Smooth muscle cell (in vitro differentiated cells): ENCODE measurements around the gene DUSP28. TPM values are rescaled to one million over a fixed set of nuclear protein-coding genes. Genes with fewer than 3 reads are reported as not detected.

Source experiments
- DNase-seq: peaks from one replicate; lab custom pipeline; 2025; ENCODE audit not compliant: unreplicated experiment; lab: John Stamatoyannopoulos, UW
- H2AFZ ChIP-seq: fragments of 200-600 bp; sonication (generic); 2 replicates; pipeline ENCODE4 v1.6.0; 2016; ENCODE audit warnings: antibody characterized with exemption, low read depth, mild to moderate bottlenecking
- H3F3A ChIP-seq: fragments of 200-600 bp; sonication (generic); 2 replicates; pipeline ENCODE4 v1.6.0; 2017; ENCODE audit warnings: antibody characterized with exemption, low read depth
- H3K27ac ChIP-seq: fragments of 200-600 bp; sonication (generic); 2 replicates; pipeline ENCODE4 v1.5.1; 2016; ENCODE audit warnings: low read depth, mild to moderate bottlenecking
- H3K27me3 ChIP-seq: fragments of 200-600 bp; sonication (generic); 2 replicates; pipeline ENCODE4 v1.6.1; 2016; ENCODE audit warnings: low read depth, mild to moderate bottlenecking
- H3K36me3 ChIP-seq: fragments of 200-600 bp; sonication (generic); 2 replicates; pipeline ENCODE4 v1.5.1; 2016; ENCODE audit warnings: low read depth
- H3K4me1 ChIP-seq: fragments of 200-600 bp; sonication (generic); 2 replicates; pipeline ENCODE4 v1.5.1; 2016; ENCODE audit warnings: low read depth
- H3K4me2 ChIP-seq: fragments of 200-600 bp; sonication (generic); 2 replicates; pipeline ENCODE4 v1.6.0; 2016; ENCODE audit warnings: mild to moderate bottlenecking
- H3K4me3 ChIP-seq: fragments of 200-600 bp; sonication (generic); 2 replicates; pipeline ENCODE4 v1.5.1; 2016; ENCODE audit warnings: mild to moderate bottlenecking
- H3K79me2 ChIP-seq: fragments of 200-600 bp; sonication (generic); 2 replicates; pipeline ENCODE4 v1.6.0; 2016; ENCODE audit warnings: low read depth, mild to moderate bottlenecking
- H3K9ac ChIP-seq: fragments of 200-600 bp; sonication (generic); 2 replicates; pipeline ENCODE4 v1.6.0; 2016; ENCODE audit warnings: low read depth
- H3K9me3 ChIP-seq: fragments of 200-600 bp; sonication (generic); replicated peaks from 2 replicates; pipeline ENCODE4 v1.5.1; 2016; ENCODE audit warnings: low read depth
- H4K20me1 ChIP-seq: fragments of 200-600 bp; sonication (generic); 2 replicates; pipeline ENCODE4 v1.6.0; 2016; ENCODE audit warnings: low read depth
- CTCF ChIP-seq: fragments of 200-600 bp; sonication (generic); IDR thresholded peaks from 2 replicates; pipeline ENCODE4 v1.5.1; 2017; ENCODE audit warnings: borderline replicate concordance, mild to moderate bottlenecking, antibody characterized with exemption; ENCODE audit not compliant: insufficient read depth, poor library complexity, severe bottlenecking
- WGBS: methylation state at CpG from one replicate; pipeline ENCODE4 v1.1.7; 2016; ENCODE audit warnings: low lambda C conversion rate; 5-methylcytosine and 5-hydroxymethylcytosine counted together
- polyA plus RNA-seq: library from polyadenylated mRNA; unstranded; fragments of >200 nt; fragmentation: Nextera tagmentation; extraction: Ambion mirVana; gene quantifications from 2 replicates; pipeline ENCODE4 v1.2.1, GENCODE V29; 2016
- total RNA-seq: library from RNA; depleted of rRNA; stranded (reverse); fragments of >200 nt; gene quantifications from 2 replicates; pipeline ENCODE4 v1.2.3, GENCODE V29; 2014

The DUSP28 gene
- total and polyA plus RNA-seq, 2 experiments from 2014 or later: 2.2 to 6.4 TPM

DNA sequence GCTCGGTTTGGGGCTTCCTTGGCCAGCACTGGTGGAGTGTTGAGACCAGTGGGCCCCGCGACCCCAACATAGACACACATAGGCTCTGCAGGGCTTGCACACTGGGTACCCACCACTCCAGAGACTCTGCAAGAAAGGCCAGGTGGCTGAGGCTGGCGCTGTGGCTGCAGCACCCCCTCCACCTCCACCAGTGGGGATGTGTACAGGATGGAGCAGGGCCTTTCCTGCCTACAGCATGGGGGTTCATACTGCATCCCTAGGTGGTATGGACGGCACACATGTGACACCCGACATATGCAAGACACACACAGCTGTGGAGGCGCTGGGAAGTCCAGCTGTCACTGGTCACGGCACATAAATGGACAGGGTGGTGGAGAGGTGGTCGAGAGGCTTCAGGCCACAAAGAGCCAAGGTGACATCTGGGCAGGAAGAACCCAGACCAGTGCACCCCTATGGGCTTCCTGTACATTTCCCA lies 9.4 kb downstream of the DUSP28 start:
- H3K79me2 ChIP-seq: no peaks in the 10 kb centered on the region
- peaks cover 9% of the 10 kb centered on the region for H3F3A ChIP-seq
- H3K4me2 ChIP-seq: peak overlapping the region; percentile 87
- 94% methylated on average over 9 of the region's 9 CpGs for WGBS
- no peaks in the 10 kb centered on the region for H3K36me3 ChIP-seq
- H4K20me1 ChIP-seq: peaks cover 8% of the 10 kb centered on the region
- H3K27ac ChIP-seq: no peak overlapping the region
- no peak for DNase-seq
- no peaks in the 10 kb centered on the region for H3K9me3 ChIP-seq
- no peaks in the 10 kb centered on the region for H3K27me3 ChIP-seq
- TF ChIP-seq CTCF: no peak
- H3K4me3 ChIP-seq: peak overlapping the region; percentile 55
- H2AFZ ChIP-seq: no peak overlapping the region
- peaks cover 11% of the 10 kb centered on the region for H3K4me1 ChIP-seq
- H3K9ac ChIP-seq: no peak overlapping the region

DNA sequence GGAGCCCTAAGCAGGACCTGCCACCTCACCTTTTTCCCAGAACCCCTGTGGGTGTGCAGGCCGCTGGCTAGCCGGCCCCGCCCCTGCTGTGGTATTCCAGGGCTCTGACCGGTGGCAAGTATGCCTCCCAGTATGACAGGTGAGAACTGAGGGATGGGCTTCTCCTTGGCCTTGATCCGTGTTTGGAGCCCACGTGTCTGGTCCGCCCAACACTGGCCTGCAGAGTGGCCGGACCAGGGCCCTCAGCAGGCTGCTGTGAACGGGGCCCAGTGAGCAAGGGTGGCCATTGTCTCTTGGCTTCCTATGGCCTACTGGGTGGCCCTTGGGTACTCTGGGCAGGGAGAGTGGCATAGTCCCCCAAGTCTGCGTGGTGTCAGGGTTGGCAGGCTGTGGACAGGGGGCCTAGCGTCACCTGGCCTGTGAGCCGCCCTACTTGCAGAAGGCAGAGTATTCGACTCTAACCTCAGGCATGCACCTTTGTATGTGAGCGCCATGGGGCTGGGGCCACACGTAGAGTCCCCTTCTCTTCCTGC lies 9.9 kb downstream of the DUSP28 start:
- H3K4me3 ChIP-seq: no peak overlapping the region
- peak overlapping the region; percentile 87 for H3K4me2 ChIP-seq

DNA sequence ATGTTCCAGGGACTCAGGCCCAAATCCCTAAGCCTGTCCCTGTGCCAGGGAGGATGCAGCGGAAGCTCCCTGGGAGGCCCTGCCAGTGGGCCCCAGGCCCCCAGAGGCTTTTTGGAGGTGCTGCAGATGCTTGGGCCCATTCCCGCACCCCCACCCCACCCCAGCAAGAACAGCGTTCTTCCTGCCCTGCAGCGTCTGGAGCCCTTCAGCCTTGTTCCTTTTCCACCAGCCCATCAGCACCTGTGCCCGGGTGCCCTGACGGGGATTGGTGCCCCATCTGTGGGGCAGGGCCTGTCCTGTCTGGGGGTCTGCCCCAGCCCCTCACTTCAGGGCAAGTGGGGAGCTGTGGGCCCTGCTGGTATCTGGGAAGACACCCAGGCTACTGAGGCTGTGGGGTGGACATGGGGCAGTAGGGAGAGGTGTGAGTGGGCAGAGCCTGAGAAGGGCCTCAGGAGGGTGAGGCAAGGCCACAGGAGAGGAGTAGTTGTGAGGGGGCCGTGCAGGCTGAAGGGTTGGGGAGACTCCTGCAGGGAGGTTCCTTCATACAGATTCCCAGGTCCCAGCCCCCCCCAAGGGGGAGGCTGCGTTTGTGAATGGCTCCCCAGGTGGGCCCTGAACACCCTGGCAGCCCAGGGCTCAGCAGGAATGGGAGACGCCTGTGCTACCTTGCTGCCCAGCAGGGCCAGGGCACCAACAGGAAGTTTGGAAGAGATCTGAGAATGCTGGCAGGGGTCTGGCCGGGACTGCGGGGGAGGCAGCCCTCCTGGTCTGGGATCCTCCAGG lies 10.6 kb downstream of the DUSP28 start:
- H3K36me3 ChIP-seq: no peaks in the 10 kb centered on the region
- H3F3A ChIP-seq: peaks cover 4% of the 10 kb centered on the region
- no peaks in the 10 kb centered on the region for H3K9me3 ChIP-seq
- no peak for TF ChIP-seq CTCF
- no peak overlapping the region for H3K27ac ChIP-seq
- no peak overlapping the region for H3K9ac ChIP-seq
- H3K79me2 ChIP-seq: no peaks in the 10 kb centered on the region
- H3K27me3 ChIP-seq: no peaks in the 10 kb centered on the region
- no peak overlapping the region for H2AFZ ChIP-seq
- peaks cover 11% of the 10 kb centered on the region for H3K4me1 ChIP-seq
- no peak for DNase-seq
- no peak overlapping the region for H3K4me3 ChIP-seq
- H4K20me1 ChIP-seq: peaks cover 8% of the 10 kb centered on the region
- no peak overlapping the region for H3K4me2 ChIP-seq
- WGBS: 96% methylated on average over 11 of the region's 11 CpGs

More for the DNA sequence above, 9.9 kb downstream of the DUSP28 start:
- Histone ChIP-seq H3K36me3 (no peaks in the 10 kb centered on the region), H3K27me3 (no peaks in the 10 kb centered on the region), H3K4me1 (peaks cover 11% of the 10 kb centered on the region), H4K20me1 (peaks cover 8% of the 10 kb centered on the region), H3K27ac (no peak overlapping the region), H2AFZ (no peak overlapping the region), H3K79me2 (no peaks in the 10 kb centered on the region), H3K9ac (no peak overlapping the region), H3K9me3 (no peaks in the 10 kb centered on the region), H3F3A (peaks cover 9% of the 10 kb centered on the region)
- TF ChIP-seq CTCF: no peak
- no peak for DNase-seq
- WGBS: 93% methylated on average over 15 of the region's 15 CpGs
